Epithelial cell of prostate (primary cell): ENCODE results near the gene UGT1A10.

Experiments
- DNase-seq: peaks from one replicate; pipeline ENCODE4 v3.0.0-alpha.2; 2011; ENCODE audit warnings: low read depth, low spot score
- H3K27ac ChIP-seq: fragments of 450-650 bp; 2 replicates; pipeline ENCODE4 v1.5.1; 2017; ENCODE audit warnings: mild to moderate bottlenecking

UGT1A10 gene

GRCh38 chr2:233764264-233764663 lies 128.0 kb downstream of the UGT1A10 start:
- DNase-seq: peak; percentile 1
- H3K27ac ChIP-seq: no peak overlapping the region

- H3K27ac ChIP-seq: no peak overlapping the region
- DNase-seq: no peak
Observed at GRCh38 chr2:233764761-233765160, 128.5 kb downstream of the UGT1A10 start.

- DNase-seq: no peak
Observed at GRCh38 chr2:233766416-233766815, 130.2 kb downstream of the UGT1A10 start.

GRCh38 chr2:233768076-233768475 lies 131.8 kb downstream of the UGT1A10 start:
- no peak for DNase-seq
- H3K27ac ChIP-seq: no peak overlapping the region

More at GRCh38 chr2:233766416-233766815, 130.2 kb downstream of the UGT1A10 start:
- no peak overlapping the region for H3K27ac ChIP-seq

GRCh38 chr2:233769260-233769659 lies 133.0 kb downstream of the UGT1A10 start:
- no peak for DNase-seq

GRCh38 chr2:233772153-233772552 lies 135.9 kb downstream of the UGT1A10 start:
- DNase-seq: no peak
- H3K27ac ChIP-seq: no peak overlapping the region

More at GRCh38 chr2:233769260-233769659, 133.0 kb downstream of the UGT1A10 start:
- H3K27ac ChIP-seq: no peak overlapping the region

GRCh38 chr2:233772583-233772982 lies 136.3 kb downstream of the UGT1A10 start:
- no peak overlapping the region for H3K27ac ChIP-seq
- no peak for DNase-seq

GRCh38 chr2:233773854-233774253 lies 137.6 kb downstream of the UGT1A10 start:
- no peak for DNase-seq
- no peak overlapping the region for H3K27ac ChIP-seq

- DNase-seq: no peak
- no peak overlapping the region for H3K27ac ChIP-seq
Observed at GRCh38 chr2:233775414-233775813, 139.2 kb downstream of the UGT1A10 start.

GRCh38 chr2:233778030-233778429 lies 141.8 kb downstream of the UGT1A10 start, which contains the start of gene MROH2A:
MROH2A (plus strand) TSS chr2:233778330; CDS start chr2:233779359, 1,029 bp downstream.
- no peak within 1 kb of the TSS for H3K27ac ChIP-seq
- DNase-seq: no peak

- no peak overlapping the region for H3K27ac ChIP-seq
- no peak for DNase-seq
Observed at GRCh38 chr2:233779722-233780121, 143.5 kb downstream of the UGT1A10 start.

GRCh38 chr2:233780771-233781170 lies 144.5 kb downstream of the UGT1A10 start:
- no peak for DNase-seq
- H3K27ac ChIP-seq: no peak overlapping the region

- no peak for DNase-seq
- no peak overlapping the region for H3K27ac ChIP-seq
Observed at GRCh38 chr2:233789554-233789953, 153.3 kb downstream of the UGT1A10 start.

GRCh38 chr2:233791151-233791882 lies 155.1 kb downstream of the UGT1A10 start:
- no peak overlapping the region for H3K27ac ChIP-seq
- no peak for DNase-seq

- no peak overlapping the region for H3K27ac ChIP-seq
- DNase-seq: no peak
Observed at GRCh38 chr2:233791883-233792329, 155.7 kb downstream of the UGT1A10 start.

GRCh38 chr2:233792720-233793119 lies 156.5 kb downstream of the UGT1A10 start:
- H3K27ac ChIP-seq: no peak overlapping the region
- DNase-seq: no peak

GRCh38 chr2:233793465-233794127 lies 157.3 kb downstream of the UGT1A10 start:
- H3K27ac ChIP-seq: no peak overlapping the region
- DNase-seq: no peak

GRCh38 chr2:233794128-233794658 lies 157.9 kb downstream of the UGT1A10 start:
- H3K27ac ChIP-seq: no peak overlapping the region
- no peak for DNase-seq

GRCh38 chr2:233795735-233796171 lies 159.5 kb downstream of the UGT1A10 start:
- DNase-seq: no peak
- H3K27ac ChIP-seq: no peak overlapping the region

- no peak overlapping the region for H3K27ac ChIP-seq
- no peak for DNase-seq
Observed at GRCh38 chr2:233796254-233796653, 160.0 kb downstream of the UGT1A10 start.
